HG03095 (cell line): ENCODE data around the gene IKZF4.
A peak's percentile ranks its signal among the peaks of the same experiment; 100 is the strongest.
"Not testable (repeated sequence)": the region's sequence is repeated elsewhere in the genome, so short reads cannot be mapped to it uniquely, and the experiment has no call there.

Experiments
- ATAC-seq: cut with Tn5 transposase; IDR thresholded peaks from one replicate; pipeline ENCODE4 v1.9.1; 2021; ENCODE audit warnings: moderate library complexity; ENCODE audit not compliant: unreplicated experiment

The IKZF4 gene

GRCh38 chr12:56020423-56021184 lies at the start of gene IKZF4:
IKZF4 (plus strand) TSS chr12:56021043; CDS start chr12:56021494, 451 bp downstream.
- ATAC-seq, result no peak

- ATAC-seq, result no peak
These were observed 48.8 kb upstream of the IKZF4 start for GRCh38 chr12:55972042-55972441.

- no peak for ATAC-seq
These were observed 48.4 kb upstream of the IKZF4 start for GRCh38 chr12:55972456-55972855.

- ATAC-seq, result no peak
These were observed 47.8 kb upstream of the IKZF4 start for GRCh38 chr12:55972911-55973598.

GRCh38 chr12:55973599-55974307 lies 47.1 kb upstream of the IKZF4 start, which contains the start of gene RAB5B:
RAB5B (plus strand) TSS chr12:55974078; CDS start chr12:55986961, 12,883 bp downstream.
- ATAC-seq, result peak; percentile 94

GRCh38 chr12:55974308-55974730 lies 46.5 kb upstream of the IKZF4 start:
- ATAC-seq, result peak; percentile 6

- ATAC-seq, result no peak
These were observed 42.5 kb upstream of the IKZF4 start for GRCh38 chr12:55978393-55978792.

GRCh38 chr12:55979069-55979468 lies 41.8 kb upstream of the IKZF4 start:
- ATAC-seq, result no peak

GRCh38 chr12:55981882-55982281 lies 39.0 kb upstream of the IKZF4 start:
- not testable (repeated sequence) for ATAC-seq

- peak; percentile 79 for ATAC-seq
These were observed 38.4 kb upstream of the IKZF4 start for GRCh38 chr12:55982319-55982936.

GRCh38 chr12:55983232-55983842 lies 37.5 kb upstream of the IKZF4 start:
- no peak for ATAC-seq

GRCh38 chr12:55984861-55985260 lies 36.0 kb upstream of the IKZF4 start:
- no peak for ATAC-seq

- no peak for ATAC-seq
These were observed 35.5 kb upstream of the IKZF4 start for GRCh38 chr12:55985341-55985740.

GRCh38 chr12:55985976-55986375 lies 34.9 kb upstream of the IKZF4 start:
- not testable (repeated sequence) for ATAC-seq

- ATAC-seq, result no peak
These were observed 29.7 kb upstream of the IKZF4 start for GRCh38 chr12:55991110-55991509.

GRCh38 chr12:55993230-55993853 lies 27.5 kb upstream of the IKZF4 start:
- no peak for ATAC-seq

- no peak for ATAC-seq
These were observed 25.5 kb upstream of the IKZF4 start for GRCh38 chr12:55995366-55995765.

GRCh38 chr12:55996201-55996714 lies 24.6 kb upstream of the IKZF4 start:
- no peak for ATAC-seq

- peak; percentile 99 for ATAC-seq
These were observed 23.9 kb upstream of the IKZF4 start, which contains the start of gene SUOX for GRCh38 chr12:55996715-55997534. SUOX (plus strand) TSS chr12:55997276; CDS start chr12:56002222, 4,946 bp downstream.
